ENCODE data around the gene LRMDA. TPM values are rescaled to one million over a fixed set of nuclear protein-coding genes. Genes with fewer than 3 reads are reported as not detected.

The LRMDA gene
- total and polyA plus RNA-seq, 10 of the 15 experiments (the other 5 are each of a cell fraction or from before 2014, with no cell fraction given), result 0.07 to 0.54 (median 0.29) TPM; not detected in 4

DNA sequence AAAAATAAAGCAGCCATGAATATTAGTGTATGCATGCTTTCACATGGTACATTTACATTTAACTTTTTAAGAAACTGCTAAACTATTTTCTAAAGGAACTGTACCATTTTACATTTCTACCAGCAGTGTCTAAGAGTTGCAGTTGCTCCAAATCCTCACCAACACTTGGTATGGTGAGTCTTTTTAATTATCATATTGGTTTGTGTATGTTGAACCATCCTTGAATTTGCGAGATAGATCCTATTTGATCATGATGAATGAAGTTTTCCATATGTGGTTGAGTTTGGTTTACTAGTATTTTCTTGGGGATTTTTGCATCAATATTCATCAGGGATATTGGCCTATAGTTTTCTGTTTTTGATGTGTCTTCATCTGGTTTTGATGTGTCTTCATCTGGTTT is 1057.2 kb downstream of the LRMDA start:
- no peak for ATAC-seq
- DNase-seq (ENCODE audit: low read depth, low spot score), result no peak
- H3K4me1 ChIP-seq (ENCODE audit: control insufficient read depth, insufficient read depth, low read length), result no peaks in the 10 kb centered on the region
- no peak overlapping the region for H2AFZ ChIP-seq (ENCODE audit: control insufficient read depth, low read depth, low read length)
- H3K27me3 ChIP-seq (replicated peaks in 1 of 2; ENCODE audit: control insufficient read depth in 2 of 2, insufficient read depth in 2 of 2, low read length in 1 of 2), result no peaks in the 10 kb centered on the region
- FAIRE-seq, result no peak
- intact Hi-C loops (cut with micrococcal nuclease; ENCODE audit: unreplicated experiment), result no loop called here
- no peaks in the 10 kb centered on the region for H3K79me2 ChIP-seq (ENCODE audit: control insufficient read depth, insufficient read depth, low read length)
- H4K20me1 ChIP-seq (ENCODE audit: control insufficient read depth, insufficient read depth), result no peaks in the 10 kb centered on the region
- TF ChIP-seq ZNF274 (IDR thresholded peaks at IDR 0.05; ENCODE audit: insufficient read depth, insufficient read length), result no peak
- ChIA-PET RAD21 (ENCODE audit: unreplicated experiment) (no interaction called here), SMC1A (ENCODE audit: uncharacterized antibody, unreplicated experiment) (interaction anchor here (0.6 kb wide), 1 partner anchor 487 kb away, joined by 3 read pairs; no protein-coding TSS in a partner anchor), CTCF (interaction anchor here (0.7 kb wide), 1 partner anchor 17 kb away, joined by 3 read pairs; no protein-coding TSS in a partner anchor), POLR2A (no interaction called here)
- H3K9me3 ChIP-seq (replicated peaks; ENCODE audit: control insufficient read depth, insufficient read depth, low read length), result no peaks in the 10 kb centered on the region
- no peak overlapping the region for H3K27ac ChIP-seq (ENCODE audit: control insufficient read depth, insufficient read depth)
- in situ Hi-C loops (cut with MboI), result no loop called here
- H3K9ac ChIP-seq (ENCODE audit: control insufficient read depth, insufficient read depth, low read length), result no peak overlapping the region
- no peaks in the 10 kb centered on the region for H3K36me3 ChIP-seq (ENCODE audit: control insufficient read depth in 2 of 2, insufficient read depth in 2 of 2, low read length in 1 of 2)
- 0% methylated on average over 1 of the region's 1 CpG for WGBS (ENCODE audit: insufficient coverage, insufficient replicate concordance, low lambda C conversion rate, missing lambda C conversion rate)
- H3K4me3 ChIP-seq, result no peak overlapping the region
- no TSS peak for BruUV-seq (replicated peaks)
- H3K4me2 ChIP-seq (ENCODE audit: control insufficient read depth, insufficient read depth), result no peak overlapping the region

DNA sequence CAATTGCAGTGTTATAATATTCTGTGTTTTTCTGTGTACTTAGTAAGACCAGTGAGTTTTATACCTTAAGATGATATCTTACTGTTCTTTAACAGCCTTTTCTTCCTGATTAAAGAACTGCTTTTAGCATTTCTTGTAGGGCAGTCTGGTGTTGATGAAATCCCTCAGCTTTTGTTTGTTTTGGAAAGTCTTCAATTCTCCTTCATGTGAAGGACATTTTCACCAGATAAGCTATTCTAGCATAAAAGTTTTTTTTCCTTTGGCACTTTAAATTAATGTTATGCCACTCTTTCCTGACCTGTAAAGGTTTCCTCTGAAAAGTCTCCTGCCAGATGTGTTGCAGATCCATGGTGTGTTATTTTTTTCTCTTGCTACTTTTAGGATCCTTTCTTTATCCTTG is 1059.8 kb downstream of the LRMDA start:
- H3K9me3 ChIP-seq (replicated peaks; ENCODE audit: control insufficient read depth, insufficient read depth, low read length), result no peaks in the 10 kb centered on the region
- no peaks in the 10 kb centered on the region for H4K20me1 ChIP-seq (ENCODE audit: control insufficient read depth, insufficient read depth)
- CTCF ChIA-PET, result no interaction called here
- no peaks in the 10 kb centered on the region for H3K79me2 ChIP-seq (ENCODE audit: control insufficient read depth, insufficient read depth, low read length)
- RAD21 ChIA-PET (ENCODE audit: unreplicated experiment), result no interaction called here
- no peak for ATAC-seq
- no peaks in the 10 kb centered on the region for H3K4me1 ChIP-seq (ENCODE audit: control insufficient read depth, insufficient read depth, low read length)
- no peak for FAIRE-seq
- no peak overlapping the region for H3K27ac ChIP-seq (ENCODE audit: control insufficient read depth, insufficient read depth)
- no peaks in the 10 kb centered on the region for H3K27me3 ChIP-seq (replicated peaks in 1 of 2; ENCODE audit: control insufficient read depth in 2 of 2, insufficient read depth in 2 of 2, low read length in 1 of 2)
- H2AFZ ChIP-seq (ENCODE audit: control insufficient read depth, low read depth, low read length), result no peak overlapping the region
- H3K36me3 ChIP-seq (ENCODE audit: control insufficient read depth in 2 of 2, insufficient read depth in 2 of 2, low read length in 1 of 2), result no peaks in the 10 kb centered on the region
- H3K4me3 ChIP-seq, result no peak overlapping the region
- SMC1A ChIA-PET (ENCODE audit: uncharacterized antibody, unreplicated experiment), result interaction anchor here (1.2 kb wide), 1 partner anchor 15 kb away, joined by 3 read pairs; no protein-coding TSS in a partner anchor
- POLR2A ChIA-PET, result no interaction called here
- no peak overlapping the region for H3K9ac ChIP-seq (ENCODE audit: control insufficient read depth, insufficient read depth, low read length)
- in situ Hi-C loops (cut with MboI), result no loop called here
- TF ChIP-seq JUND (IDR thresholded peaks at IDR 0.05; ENCODE audit: low read depth, low read length) (no peak), FOXM1 (IDR thresholded peaks at IDR 0.05; ENCODE audit: low read depth, low read length) (no peak), NR2C1 (IDR thresholded peaks at IDR 0.05) (no peak), SRF (IDR thresholded peaks at IDR 0.05; ENCODE audit: low read depth in 2 of 2, low read length in 2 of 2) (no peak), SMARCA5 (IDR thresholded peaks at IDR 0.05) (no peak)
- no TSS peak for BruUV-seq (replicated peaks)
- DNase-seq (ENCODE audit: low read depth, low spot score), result no peak
- intact Hi-C loops (cut with micrococcal nuclease; ENCODE audit: unreplicated experiment), result no loop called here
- H3K4me2 ChIP-seq (ENCODE audit: control insufficient read depth, insufficient read depth), result no peak overlapping the region

Measured in GM12878 (cell line).